Psoas muscle (tissue), 8 donors: ENCODE results near the gene ALPK3. TPM values are rescaled to one million over a fixed set of nuclear protein-coding genes. Genes with fewer than 3 reads are reported as not detected.

Experiments used
- ATAC-seq, 4 donors: fragments of 200-7000 bp; cut with Tn5 transposase; one replicate each; pipeline ENCODE4 v1.9.1; 2020; ENCODE audit warnings: moderate library complexity in 3 of 4, mild to moderate bottlenecking in 2 of 4
- DNase-seq, 2 donors: peaks; one replicate each; pipeline ENCODE4 v3.0.0-alpha.2; 2020
- H3K27ac ChIP-seq: fragments of 200-600 bp; one replicate; pipeline ENCODE4 v1.8.0; 2022
- H3K27me3 ChIP-seq, 3 donors: fragments of 200-600 bp in 1 of 3; one replicate each; pipeline versions ENCODE4 v1.6.1 to v1.8.0; 2013 to 2022; ENCODE audit warnings: low read length in 2 of 3, mild to moderate bottlenecking in 2 of 3, moderate library complexity in 1 of 3; ENCODE audit not compliant: insufficient read depth in 3 of 3
- H3K36me3 ChIP-seq, 2 donors: fragments of 200-600 bp in 1 of 2; one replicate each; pipeline versions ENCODE4 v1.6.1 to v1.8.0; 2013 to 2022; ENCODE audit warnings: low read depth in 1 of 2, mild to moderate bottlenecking in 1 of 2, moderate library complexity in 1 of 2; ENCODE audit not compliant: insufficient read depth in 1 of 2
- H3K4me1 ChIP-seq: fragments of 200-600 bp; one replicate; pipeline ENCODE4 v1.8.0; 2022
- H3K4me3 ChIP-seq: fragments of 200-600 bp; one replicate; pipeline ENCODE4 v1.8.0; 2022; ENCODE audit warnings: mild to moderate bottlenecking
- H3K9me3 ChIP-seq: fragments of 200-600 bp; one replicate; pipeline ENCODE4 v1.8.0; 2022
- CTCF ChIP-seq: fragments of 200-600 bp; IDR thresholded peaks from one replicate; pipeline ENCODE4 v1.8.0; 2022; ENCODE audit warnings: antibody characterized with exemption
- WGBS, 3 donors: extraction: QIAGEN DNeasy Blood & Tissue Kit; methylation state at CpG; one replicate each; pipeline versions ENCODE4 v1.1.6 to v1.1.7; 2013; 5-methylcytosine and 5-hydroxymethylcytosine counted together
- intact Hi-C, 2 donors: fragments of 100-400 bp; cut with DNase I; formaldehyde crosslinking; loops; one replicate each; pipeline versions ENCODE4 v1.11.0 to v1.14.2; 2022
- polyA plus RNA-seq, 3 donors: library from polyadenylated mRNA; stranded (reverse); fragments of 200-250 nt; gene quantifications; one replicate each; pipeline ENCODE4 v1.2.3, GENCODE V29; 2013
- total RNA-seq, 4 donors: library from RNA; stranded (reverse); fragmentation: NEBNext Ultra II Directional in 2 of 4; extraction: Animal tissue kit (Norgen Biotek cat#: 25700) in 2 of 4; gene quantifications; one replicate each; pipeline versions ENCODE4 v1.2.1 to v1.2.4, GENCODE V29; 2021 to 2023
- donor health status: healthy with polysubstance abuse.
- donor health status: DM: no; HTN: no; CAD: no; lungs with moderate emphysema.
- donor health status: Bipolar disorder and iron deficiency.
- donor health status: healthy.
- donor health status: DM: yes; HTN: yes; CAD: no.
- donor health status: DM: no; HTN: no; CAD: no.
- donor health status: DM: no; HTN: no; CAD: no.
- donor health status: DM: yes; HTN: yes; CAD: no.

Gene ALPK3
- total and polyA plus RNA-seq, 7 donors, result 75.7 to 461 (median 245) TPM

GRCh38 chr15:84812842-84813241 lies 4.3 kb upstream of the ALPK3 start:
- 80 to 100% (median 88%) methylated on average over 2 of the region's 2 CpGs for WGBS, 3 donors
- Histone ChIP-seq H3K4me3 (no peak overlapping the region), H3K4me1 (peaks cover 17% of the 10 kb centered on the region), H3K27me3 (no peaks in the 10 kb centered on the region), H3K27ac (no peak overlapping the region), H3K36me3 (no peaks in the 10 kb centered on the region), H3K9me3 (no peaks in the 10 kb centered on the region)
- ATAC-seq, result no peak
- TF ChIP-seq CTCF, result no peak
- no peak for DNase-seq
- intact Hi-C loops, result loop anchor here in 1 of 2 donors (5.0 kb wide), 1 partner anchor 51 kb away; no protein-coding TSS in a partner anchor

DNA sequence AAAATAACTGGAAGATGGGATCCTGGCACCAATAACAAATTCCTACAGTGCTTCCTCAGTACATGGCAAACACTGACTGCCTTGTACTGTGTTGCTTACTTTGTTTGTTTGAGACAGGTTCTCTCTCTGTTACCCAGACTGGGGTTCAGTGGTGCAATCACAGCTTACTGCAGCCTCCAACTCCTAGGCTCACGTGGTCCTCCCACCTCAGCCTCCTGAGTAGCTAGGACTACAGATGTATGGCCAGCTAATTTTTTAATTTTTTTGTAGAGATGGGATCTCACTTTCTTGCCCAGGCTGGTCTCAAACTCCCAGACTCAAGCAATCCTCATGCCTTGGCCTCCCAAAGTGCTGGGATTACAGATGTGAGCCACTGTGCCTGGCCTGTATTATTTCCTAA lies 3.7 kb upstream of the ALPK3 start:
- Histone ChIP-seq H3K36me3 (no peaks in the 10 kb centered on the region), H3K4me3 (no peak overlapping the region), H3K27ac (no peak overlapping the region), H3K27me3 (no peaks in the 10 kb centered on the region), H3K9me3 (no peaks in the 10 kb centered on the region), H3K4me1 (peaks cover 17% of the 10 kb centered on the region)
- TF ChIP-seq CTCF, result no peak
- ATAC-seq (no peak), DNase-seq (no peak)
- WGBS, 3 donors, result 93 to 100% (median 96%) methylated on average over 1 of the region's 1 CpG
- intact Hi-C loops, result loop anchor here in 1 of 2 donors (5.0 kb wide), 1 partner anchor 51 kb away; no protein-coding TSS in a partner anchor

GRCh38 chr15:84813931-84814330 lies 3.2 kb upstream of the ALPK3 start:
- Histone ChIP-seq H3K36me3 (no peaks in the 10 kb centered on the region), H3K9me3 (no peaks in the 10 kb centered on the region), H3K27ac (no peak overlapping the region), H3K4me1 (peaks cover 21% of the 10 kb centered on the region), H3K27me3 (no peaks in the 10 kb centered on the region), H3K4me3 (no peak overlapping the region)
- no peak for TF ChIP-seq CTCF
- intact Hi-C loops, result loop anchor here in 1 of 2 donors (5.0 kb wide), 1 partner anchor 52 kb away; no protein-coding TSS in a partner anchor
- DNase-seq (no peak), ATAC-seq (no peak)
- 85 to 92% (median 85%) methylated on average over 1 of the region's 1 CpG for WGBS, 3 donors

DNA sequence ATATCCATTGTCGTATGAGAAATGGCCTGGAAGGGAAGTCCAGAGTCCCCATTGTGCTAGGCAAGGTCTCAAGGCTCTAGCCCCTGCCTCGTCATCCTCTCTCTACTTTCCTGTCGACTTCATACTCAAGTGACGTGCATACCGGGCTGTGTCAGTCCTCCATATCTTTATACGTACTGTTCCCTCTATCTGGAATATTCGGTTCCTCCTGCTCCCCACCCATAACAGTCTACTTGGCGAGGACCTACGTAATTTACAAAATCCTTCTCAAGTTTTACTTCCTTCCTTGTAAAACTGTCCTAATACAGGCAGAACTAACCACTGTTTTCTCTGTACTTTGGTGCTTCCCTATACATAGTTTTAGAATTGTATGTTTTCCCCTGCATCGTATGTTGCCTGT lies 2.2 kb upstream of the ALPK3 start:
- DNase-seq, result no peak
- Histone ChIP-seq H3K36me3 (no peaks in the 10 kb centered on the region), H3K4me3 (no peak overlapping the region), H3K4me1 (peaks cover 27% of the 10 kb centered on the region), H3K27ac (no peak overlapping the region), H3K27me3 (no peaks in the 10 kb centered on the region), H3K9me3 (no peaks in the 10 kb centered on the region)
- ATAC-seq, result no peak
- WGBS, 3 donors, result 86 to 90% (median 88%) methylated on average over 10 of the region's 10 CpGs
- intact Hi-C loops, result loop anchor here (5.0 kb wide), 3 partner anchors 53 to 163 kb away; partner anchors contain the start of genes WDR73 (in 1 of the 2) and ZNF592 (in 1 of the 2)
- TF ChIP-seq CTCF, result no peak
